GM12892 (cell line): ENCODE measurements around the gene PKHD1.

Source experiments
- POLR2A ChIP-seq: IDR thresholded peaks from 2 replicates; pipeline ENCODE4 v1.6.1; 2011; ENCODE audit warnings: low read depth, low read length, control low read depth
- POLR2AphosphoS5 ChIP-seq: IDR thresholded peaks from 2 replicates; pipeline ENCODE4 v1.6.1; 2011; ENCODE audit warnings: low read depth, low read length, control low read depth

DNA sequence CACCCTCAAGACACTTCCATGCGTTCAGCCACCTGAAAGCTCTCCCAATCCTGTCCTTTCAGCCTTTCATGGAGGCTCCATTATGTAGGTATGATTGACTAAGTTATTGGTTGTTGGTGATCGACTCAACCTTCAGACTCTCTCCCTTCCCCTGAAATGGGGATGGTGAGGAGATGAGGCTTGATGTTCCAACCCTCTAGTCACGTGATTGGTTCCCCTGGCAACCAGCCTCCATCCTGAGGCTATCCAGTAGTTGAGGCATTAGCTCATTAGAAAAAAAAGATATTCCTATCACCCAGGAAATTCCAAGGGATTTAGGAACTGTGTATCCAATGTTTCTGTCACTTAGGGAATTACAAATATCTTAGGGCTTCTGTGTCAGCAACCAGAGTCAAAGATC is 426.6 kb downstream of the PKHD1 start:
- TF ChIP-seq POLR2AphosphoS5 (no peak), POLR2A (no peak)
